Measurements from ENCODE around the gene GATA3.
"Not testable (repeated sequence)": the region's sequence is repeated elsewhere in the genome, so short reads cannot be mapped to it uniquely, and the experiment has no call there.

GATA3 gene

GRCh38 chr10:8054494-8055407 lies at the start of gene GATA3:
Gene GATA3, plus strand, starts transcription at chr10:8054688. Its CDS starts 968 bp downstream, at chr10:8055656.
- peak; percentile 78 to 80 for DNase-seq (ENCODE audit: low read depth in 2 of 2)

GRCh38 chr10:8006274-8006999 lies 48.1 kb upstream of the GATA3 start:
- no peak for DNase-seq (ENCODE audit: low read depth in 2 of 2)

DNA sequence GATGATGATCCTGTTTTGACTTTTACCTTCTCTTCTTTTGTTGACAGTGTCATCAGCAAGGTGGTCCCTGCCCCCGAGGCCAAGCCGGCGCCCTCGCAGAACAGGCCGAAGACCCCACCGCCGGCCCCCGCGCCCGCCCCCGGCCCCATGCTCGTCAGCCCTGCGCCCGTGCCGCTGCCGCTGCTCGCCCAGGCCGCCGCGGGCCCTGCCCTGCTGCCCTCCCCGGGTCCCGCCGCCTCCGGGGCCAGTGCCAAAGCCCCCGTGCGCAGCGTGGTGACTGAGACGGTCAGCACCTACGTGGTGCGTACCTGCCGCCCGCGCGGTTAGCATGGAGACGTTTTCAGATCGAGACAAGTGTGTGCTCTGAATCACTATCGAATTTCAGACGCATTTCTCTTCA lies 45.5 kb upstream of the GATA3 start:
- DNase-seq (ENCODE audit: low read depth in 2 of 2), result no peak

- DNase-seq (ENCODE audit: low read depth in 2 of 2), result no peak
These were observed 41.5 kb upstream of the GATA3 start for GRCh38 chr10:8013006-8013405.

DNA sequence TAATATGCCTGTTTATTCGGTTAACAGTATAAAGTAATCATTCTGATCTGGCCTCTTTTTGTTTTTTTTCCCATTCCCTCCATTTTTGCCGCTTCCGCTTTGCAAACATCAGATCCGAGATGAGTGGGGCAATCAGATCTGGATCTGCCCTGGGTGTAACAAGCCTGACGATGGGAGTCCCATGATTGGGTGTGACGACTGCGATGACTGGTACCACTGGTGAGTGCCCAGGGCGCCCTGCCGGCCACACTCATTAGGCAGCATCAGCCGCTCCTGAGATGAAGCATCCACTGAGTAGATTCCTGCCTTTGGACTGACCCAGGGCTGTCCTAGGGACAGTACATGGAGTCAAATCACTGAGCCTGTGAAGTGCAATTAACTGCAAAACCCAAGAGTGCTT lies 40.9 kb upstream of the GATA3 start:
- no peak for DNase-seq (ENCODE audit: low read depth in 2 of 2)

GRCh38 chr10:8014649-8015048 lies 39.8 kb upstream of the GATA3 start:
- no peak for DNase-seq (ENCODE audit: low read depth in 2 of 2)

DNA sequence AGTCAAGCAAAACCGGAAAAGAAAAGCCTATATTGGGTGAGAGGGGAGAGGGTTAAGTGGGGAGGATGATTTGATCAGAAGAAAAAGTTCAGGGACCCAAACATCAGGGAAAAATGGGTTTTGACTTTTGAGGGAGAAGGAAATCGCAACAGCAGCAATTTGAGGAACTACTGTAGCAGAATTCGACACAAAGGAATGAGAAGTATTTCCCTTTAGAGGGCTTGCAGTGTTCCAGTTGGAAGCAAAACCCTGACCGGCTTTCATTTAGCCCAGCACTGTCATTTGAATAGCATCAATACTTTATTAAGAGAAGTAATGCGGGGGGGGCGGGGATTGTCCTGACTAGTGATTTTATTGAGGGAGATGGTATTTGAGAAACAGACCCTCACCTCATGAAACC lies 37.2 kb upstream of the GATA3 start:
- DNase-seq (ENCODE audit: low read depth in 2 of 2), result no peak

DNA sequence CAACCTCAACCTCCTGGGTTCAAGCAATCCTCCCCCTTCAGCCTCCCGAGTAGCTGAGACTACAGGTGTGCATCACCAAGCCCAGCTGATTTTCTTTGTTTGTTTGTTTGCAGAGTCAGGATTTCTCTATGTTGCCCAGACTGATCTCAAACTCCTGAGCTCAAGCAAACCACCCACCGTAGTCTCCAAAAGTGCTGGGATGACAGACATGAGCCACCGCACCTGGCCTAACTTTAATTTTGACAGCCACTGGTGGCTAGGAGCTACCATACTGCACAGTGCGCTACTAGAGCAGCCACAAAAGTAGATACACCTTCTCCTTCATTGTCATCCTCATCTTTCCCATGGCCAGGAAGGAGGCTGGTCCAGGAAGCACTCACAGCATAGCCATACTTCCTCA lies 31.2 kb upstream of the GATA3 start:
- DNase-seq (ENCODE audit: low read depth in 2 of 2), result no peak

DNA sequence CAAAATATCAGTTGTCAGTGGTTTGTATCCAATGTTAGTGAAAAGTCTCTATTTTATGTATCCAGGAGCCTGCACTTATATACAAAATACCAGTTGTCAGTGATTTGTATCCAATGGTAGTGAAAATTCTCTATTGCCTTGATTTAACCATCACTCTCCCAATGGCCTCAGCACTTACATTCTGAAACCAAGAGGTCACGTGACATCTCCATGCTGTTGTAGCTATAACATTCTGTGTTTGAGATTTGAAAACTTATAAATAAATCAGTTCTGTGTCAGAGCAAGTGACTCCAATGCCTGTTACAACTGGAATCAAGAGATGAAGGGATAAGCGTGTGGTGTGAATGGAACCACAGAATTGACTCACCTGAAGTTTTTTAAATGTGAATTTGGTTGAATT lies 30.6 kb upstream of the GATA3 start:
- no peak for DNase-seq (ENCODE audit: low read depth in 2 of 2)

DNA sequence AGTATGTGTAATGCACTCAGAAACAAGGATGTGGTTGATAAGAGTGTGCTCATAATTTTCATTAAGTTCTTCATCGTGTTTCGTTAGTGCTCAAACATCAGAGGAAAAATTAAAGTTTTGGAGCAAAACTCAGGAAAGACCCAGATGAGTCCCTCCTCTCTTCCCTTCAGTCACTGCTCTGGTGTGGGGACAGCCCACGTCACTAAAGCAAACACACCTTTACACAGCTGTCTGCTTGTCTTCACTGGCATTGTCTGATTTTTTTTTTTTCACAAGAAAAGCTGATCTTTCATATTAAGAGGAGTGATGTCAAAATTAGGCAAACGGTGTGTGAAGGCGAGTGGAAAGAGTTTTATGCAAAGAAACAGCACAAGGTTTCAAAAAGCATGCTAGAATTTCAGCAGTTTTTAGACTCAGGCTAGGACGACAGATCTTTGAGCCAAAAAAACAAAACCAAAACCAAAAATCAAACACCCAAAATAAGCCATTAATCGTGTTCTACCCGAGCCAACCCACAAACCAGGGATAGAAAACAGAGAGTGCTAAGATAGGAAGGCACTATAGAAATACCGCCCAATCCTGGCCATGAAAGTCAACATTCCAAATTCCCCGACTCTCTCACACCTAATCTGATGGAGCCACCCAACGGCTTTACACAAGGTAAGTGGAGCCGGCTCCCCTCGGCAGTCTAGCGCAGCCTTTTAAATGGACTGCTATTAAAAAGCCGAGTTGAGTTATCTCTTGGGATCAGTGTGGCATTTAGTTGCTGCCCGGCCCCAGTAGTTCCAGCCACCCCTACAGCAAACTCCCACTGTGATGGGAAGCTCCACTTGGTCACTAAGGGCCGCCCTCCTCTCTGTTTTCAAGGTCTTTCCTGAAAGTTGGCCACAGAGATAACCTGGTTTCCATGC lies 27.9 kb upstream of the GATA3 start:
- DNase-seq (ENCODE audit: low read depth in 2 of 2), result no peak

DNA sequence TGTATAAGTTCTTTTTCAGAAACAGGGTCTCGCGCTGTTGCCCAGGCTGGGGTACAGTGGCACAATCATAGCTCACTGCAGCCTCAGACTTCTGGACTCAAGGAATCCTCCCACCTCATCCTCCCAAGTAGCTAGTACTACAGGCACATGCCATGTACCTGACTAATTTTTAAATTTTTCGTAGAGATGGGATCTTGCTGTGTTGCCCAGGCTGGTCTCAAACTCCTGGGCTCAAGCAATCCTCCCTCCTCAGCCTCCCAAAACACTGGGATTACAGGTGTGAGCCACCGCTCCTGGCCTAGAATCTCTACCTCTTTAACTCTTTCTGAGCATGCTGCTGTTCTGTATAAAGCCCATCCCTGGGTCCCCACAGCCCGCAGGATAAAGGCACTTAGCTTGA lies 23.3 kb upstream of the GATA3 start:
- not testable (repeated sequence) for DNase-seq (ENCODE audit: low read depth in 2 of 2)

- DNase-seq (ENCODE audit: low read depth in 2 of 2), result no peak
These were observed 21.9 kb upstream of the GATA3 start for GRCh38 chr10:8032558-8032957.

DNA sequence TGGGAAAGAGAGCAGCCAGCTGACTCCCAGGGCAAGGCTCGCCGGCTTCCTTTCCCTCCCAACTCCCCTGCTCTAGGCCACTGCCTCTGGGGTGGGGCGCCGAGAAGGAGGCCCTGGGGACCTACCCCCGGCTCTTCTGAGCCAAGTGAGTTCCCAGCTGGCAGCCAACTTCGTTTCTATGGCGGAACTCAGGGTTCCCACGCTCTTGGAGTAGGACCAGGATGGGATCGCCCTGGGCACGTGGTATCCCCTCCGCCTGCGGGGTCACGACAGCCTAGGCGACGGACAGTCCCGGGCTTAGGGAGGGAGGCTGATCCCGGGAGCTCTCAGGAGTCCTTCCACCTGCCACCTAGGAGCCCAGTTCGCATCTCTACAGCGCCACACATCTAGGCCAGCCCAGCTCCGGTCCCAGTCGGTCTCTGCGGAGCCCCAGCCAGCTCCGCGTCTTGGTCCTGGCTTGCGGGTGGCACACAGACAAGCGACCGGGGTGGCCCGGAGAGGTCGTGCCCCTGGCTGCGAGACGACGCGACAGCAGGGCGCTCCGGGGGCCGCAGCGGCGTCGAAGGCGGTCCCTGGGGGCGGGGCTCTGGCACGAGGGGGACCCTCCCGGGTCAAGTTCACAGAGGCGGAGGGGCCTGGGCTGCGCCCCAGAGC lies 20.5 kb upstream of the GATA3 start:
- no peak for DNase-seq (ENCODE audit: low read depth in 2 of 2)

GRCh38 chr10:8034466-8035005 lies 20.0 kb upstream of the GATA3 start:
- DNase-seq (ENCODE audit: low read depth in 2 of 2), result no peak

DNA sequence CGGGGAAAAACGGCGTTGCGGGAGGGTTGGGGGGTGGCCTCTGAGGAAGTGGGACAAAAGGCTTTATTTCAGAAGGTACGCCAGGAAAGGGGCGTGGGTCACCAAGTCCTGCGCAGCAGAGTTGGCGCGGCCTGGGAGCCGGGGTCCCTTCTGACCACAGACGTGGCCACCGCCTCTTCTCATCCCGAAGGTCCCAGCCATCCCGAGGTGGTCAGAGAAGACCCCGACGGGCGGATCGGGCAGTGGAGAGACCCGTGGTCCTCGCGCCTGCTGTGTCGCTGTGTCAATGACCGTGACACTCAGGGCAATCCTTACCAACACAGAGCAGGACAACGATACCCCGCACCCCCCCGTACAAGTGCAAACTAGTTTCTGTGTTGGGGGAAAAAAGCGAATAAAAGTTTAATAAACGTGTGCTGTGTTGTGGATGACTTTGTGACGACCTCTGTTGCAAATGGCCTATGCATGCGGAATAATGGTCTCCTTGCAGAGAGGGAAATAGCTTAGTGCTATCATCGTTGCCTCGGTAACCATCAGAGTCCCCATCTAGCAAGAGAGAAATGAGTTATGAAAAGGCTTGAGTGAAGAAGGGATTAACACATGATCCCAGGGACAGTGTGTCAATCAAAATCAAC lies 19.4 kb upstream of the GATA3 start:
- no peak for DNase-seq (ENCODE audit: low read depth in 2 of 2)

DNA sequence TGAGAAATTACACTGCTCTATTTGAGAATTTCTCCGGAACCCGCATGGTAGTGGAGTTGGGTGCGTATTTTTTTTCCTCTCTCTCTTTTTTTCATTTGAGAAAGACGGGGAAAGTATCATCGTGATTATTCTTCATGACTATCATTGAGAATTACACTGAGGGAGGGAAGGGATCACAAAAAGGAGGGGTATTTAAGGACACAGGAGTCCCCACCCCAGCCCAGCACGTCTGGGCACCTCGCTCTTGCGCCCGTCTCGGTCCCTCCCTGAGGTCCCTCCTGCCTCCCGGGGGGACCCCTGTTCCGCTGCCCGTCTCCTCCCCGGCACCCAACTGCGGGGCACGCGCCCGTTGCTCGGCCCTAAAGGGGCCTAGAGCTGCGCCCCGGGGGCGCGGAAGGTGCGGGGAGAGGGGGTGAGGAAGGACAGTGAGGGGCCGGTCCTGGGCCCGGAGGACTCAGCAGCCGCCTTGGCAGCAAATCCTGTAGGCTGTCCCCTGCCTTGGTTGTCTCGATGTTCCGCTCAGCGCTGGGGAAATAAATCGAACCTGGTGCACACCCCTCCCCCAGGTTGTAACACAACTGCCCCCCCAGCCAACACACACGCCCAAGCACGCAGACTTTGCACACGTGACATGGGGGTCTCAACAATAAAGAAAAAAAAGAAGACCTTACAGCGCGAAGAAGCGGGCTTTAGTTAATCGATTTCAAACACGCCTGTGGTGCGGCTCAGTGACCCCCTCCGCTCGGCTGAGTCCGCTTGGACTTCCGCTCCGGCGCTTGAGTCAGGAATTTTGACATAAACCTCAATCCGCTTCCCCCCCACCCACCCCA lies 18.6 kb upstream of the GATA3 start:
- no peak for DNase-seq (ENCODE audit: low read depth in 2 of 2)

- DNase-seq (ENCODE audit: low read depth in 2 of 2), result no peak
These were observed 17.8 kb upstream of the GATA3 start for GRCh38 chr10:8036506-8037198.

DNA sequence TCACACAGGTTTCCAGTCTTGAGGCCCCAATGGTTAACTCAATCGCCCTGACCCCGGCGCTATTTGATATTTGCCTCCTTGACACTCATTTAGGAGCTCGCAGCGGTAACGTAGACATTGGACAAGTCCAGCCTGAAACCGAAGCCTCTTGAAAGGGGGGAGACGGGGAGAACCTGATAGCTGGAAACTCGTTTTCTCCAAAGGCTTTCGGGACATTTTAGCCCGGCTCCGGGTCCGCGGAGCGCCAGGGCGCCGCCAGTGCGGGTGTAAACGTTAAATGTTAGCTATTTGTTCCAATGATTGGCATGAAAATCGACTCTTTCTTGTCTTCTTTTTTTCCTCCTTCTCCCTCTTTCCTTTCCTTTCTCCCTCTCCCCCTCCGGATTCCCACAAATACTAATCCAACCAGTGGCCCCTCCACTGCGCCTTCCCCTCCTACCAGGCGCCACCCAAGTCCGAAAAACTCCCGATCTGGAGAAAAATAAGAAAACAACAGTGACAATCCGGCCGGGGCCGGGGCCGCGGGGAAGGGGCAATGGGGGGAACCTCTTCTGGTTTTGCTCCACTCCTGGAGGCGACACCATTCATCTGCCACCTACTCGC lies 17.2 kb upstream of the GATA3 start:
- DNase-seq (ENCODE audit: low read depth in 2 of 2), result no peak

All from stimulated activated CD4-positive, alpha-beta T cell treated with anti-CD3 and anti-CD28 coated beads, Interleukin-4, amount 100 ng/mL, for 48 hours (primary cell).